Endometrial microvascular endothelial cells (primary cell): ENCODE results near the gene MAB21L4. TPM values are rescaled to one million over a fixed set of nuclear protein-coding genes. Genes with fewer than 3 reads are reported as not detected.

Experiments
- in situ Hi-C: cut with HindIII; loops from 2 replicates; pipeline ENCODE4 v1.10.0; 2017; ENCODE audit warnings: low sequenced_read_pairs, low pct_unique_long_range_greater_than_20kb; ENCODE audit errors: inconsistent ontology term
- total RNA-seq: library from RNA; depleted of rRNA; stranded (reverse); fragments of >200 nt; gene quantifications from one replicate; pipeline ENCODE4 v1.2.3, GENCODE V29; 2015; ENCODE audit errors: inconsistent ontology term

Gene MAB21L4
- total RNA-seq, 1 donor from 2014 or later: not detected

GRCh38 chr2:240899468-240899865 is 3.5 kb upstream of the MAB21L4 start:
- in situ Hi-C loops: no loop called here

DNA sequence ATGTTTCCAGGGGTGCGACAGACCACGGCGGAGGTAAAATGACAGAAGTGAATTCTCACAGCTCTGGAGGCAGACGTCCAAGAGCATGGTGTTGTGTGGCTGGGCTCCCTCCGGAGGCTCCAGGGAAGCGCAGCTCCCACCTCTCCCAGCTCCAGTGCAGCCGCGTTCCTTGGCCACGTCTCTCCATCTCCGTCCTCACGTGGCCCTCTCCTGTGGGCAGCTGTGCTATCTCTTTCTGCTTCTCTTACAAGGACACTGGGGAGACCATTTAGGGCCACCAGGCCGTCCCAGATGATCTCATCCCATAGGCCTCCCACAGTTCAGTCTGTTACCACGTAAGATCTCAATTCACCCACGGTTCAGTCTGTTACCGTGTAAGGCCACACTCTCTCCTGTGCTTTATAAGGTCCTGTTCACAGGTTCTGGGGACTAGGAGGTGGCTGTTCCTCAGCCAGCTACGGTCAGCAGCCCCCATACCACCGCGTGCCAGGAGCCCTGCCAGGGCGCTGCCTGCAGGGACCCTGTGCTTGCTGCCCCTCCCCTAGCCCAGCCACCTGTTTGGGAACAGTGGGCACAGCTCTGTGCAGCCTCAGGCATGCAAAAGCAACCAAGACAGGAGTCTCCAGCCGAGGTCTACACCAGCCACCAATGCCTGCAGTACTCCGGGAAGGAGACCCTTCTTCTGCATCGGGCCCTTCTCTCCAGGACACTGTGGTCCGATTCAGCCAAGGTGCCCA is 2.9 kb upstream of the MAB21L4 start:
- in situ Hi-C loops: no loop called here

DNA sequence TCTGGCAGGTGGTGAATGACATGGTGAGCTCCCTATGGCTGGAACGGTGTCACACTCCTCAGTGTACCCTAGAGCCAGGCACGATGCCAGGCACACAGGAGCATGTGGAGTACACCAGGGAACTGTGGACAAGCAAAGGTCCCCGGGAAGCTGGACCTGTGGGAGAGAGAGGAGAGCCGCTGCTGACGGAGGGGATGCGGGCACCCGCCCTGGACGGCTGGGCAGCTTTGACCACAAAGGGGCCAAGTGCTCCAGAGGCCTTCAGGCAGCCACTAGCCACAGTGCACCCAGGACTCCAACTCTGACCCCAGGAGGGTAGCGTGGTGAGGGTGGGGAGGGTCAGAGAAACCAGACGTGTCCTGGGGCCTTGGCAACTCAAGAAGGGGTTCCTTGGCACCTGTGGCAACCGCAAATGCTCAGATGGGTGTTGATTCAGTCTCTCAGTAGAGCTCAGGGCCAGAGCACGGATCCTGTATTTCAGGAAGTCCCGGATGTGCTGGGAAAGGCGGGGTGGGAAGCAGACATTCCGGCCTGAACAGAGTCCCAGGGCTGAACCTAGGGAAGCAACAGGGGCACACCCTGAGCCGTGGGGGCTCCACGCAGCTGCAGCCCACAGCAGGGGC is 2.3 kb upstream of the MAB21L4 start:
- in situ Hi-C loops: no loop called here

DNA sequence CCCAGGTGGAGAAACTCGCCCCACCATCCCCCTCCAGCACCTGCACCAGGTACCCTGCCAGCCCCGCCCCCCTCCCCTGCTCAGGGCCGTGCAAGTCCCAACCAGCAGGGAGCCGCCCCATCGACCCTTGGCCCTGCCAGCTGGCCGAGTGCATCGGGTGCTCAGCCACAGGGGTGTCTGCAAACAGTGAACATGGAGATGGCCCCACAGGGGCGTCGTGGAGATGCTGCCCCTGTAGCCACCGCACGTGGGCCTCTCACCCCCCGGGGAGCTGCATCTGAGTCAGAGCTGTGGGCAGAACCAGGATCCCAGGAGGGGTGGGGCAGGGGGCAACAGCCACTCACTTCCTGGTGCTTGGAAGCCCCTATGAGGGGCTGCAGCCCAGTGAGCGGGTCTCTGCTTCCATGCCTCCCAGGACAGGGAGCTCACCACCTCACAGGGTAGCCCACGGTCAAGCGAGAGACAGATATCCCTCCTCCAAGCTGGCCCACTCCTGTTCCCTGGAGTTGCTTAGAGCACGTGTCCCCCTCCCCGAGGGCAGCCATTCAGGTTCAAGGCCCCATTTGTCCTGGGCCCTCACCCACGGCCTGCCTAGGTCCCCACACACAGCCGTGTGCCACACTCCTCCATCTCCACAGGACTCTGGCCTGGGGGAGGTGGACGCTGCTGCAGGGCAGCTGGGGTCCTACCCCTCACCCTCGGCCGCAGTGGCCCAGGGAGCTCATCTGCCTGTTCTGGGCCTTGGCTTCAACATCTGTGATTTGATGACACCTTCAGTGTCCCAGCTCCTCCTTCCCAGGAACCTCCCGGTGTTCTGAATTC is 1.1 kb upstream of the MAB21L4 start:
- in situ Hi-C loops: no loop called here

- in situ Hi-C loops: no loop called here
These were observed 438 bp upstream of the MAB21L4 start for GRCh38 chr2:240896394-240896793.

- in situ Hi-C loops: no loop called here
These were observed 959 bp downstream of the MAB21L4 start for GRCh38 chr2:240894836-240895558.

DNA sequence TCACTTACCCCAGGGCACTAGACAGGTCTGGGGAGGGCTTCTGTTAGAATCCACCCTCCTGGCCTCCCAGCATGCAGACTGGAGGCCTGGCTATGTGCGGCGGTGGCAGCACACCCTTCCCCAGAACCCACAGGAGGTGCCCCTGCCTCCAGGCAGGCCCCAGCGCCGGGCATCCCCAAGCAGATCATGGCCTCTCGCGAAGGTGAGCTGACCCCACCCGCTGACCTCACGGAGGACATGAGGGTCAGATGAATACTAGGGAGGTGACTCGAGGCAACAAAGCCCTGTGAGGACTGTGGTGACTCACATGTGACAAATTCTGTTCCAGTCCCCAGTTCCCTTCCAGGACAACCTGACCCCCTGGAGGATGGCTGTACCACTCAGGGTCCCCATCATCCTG is 1.9 kb downstream of the MAB21L4 start:
- in situ Hi-C loops: no loop called here

- in situ Hi-C loops: no loop called here
These were observed 2.6 kb downstream of the MAB21L4 start for GRCh38 chr2:240893363-240893844.

GRCh38 chr2:240892925-240893324 is 3.0 kb downstream of the MAB21L4 start:
- in situ Hi-C loops: no loop called here

- in situ Hi-C loops: no loop called here
These were observed 3.6 kb downstream of the MAB21L4 start for GRCh38 chr2:240892356-240892755.

- in situ Hi-C loops: no loop called here
These were observed 4.2 kb downstream of the MAB21L4 start for GRCh38 chr2:240891492-240892340.

DNA sequence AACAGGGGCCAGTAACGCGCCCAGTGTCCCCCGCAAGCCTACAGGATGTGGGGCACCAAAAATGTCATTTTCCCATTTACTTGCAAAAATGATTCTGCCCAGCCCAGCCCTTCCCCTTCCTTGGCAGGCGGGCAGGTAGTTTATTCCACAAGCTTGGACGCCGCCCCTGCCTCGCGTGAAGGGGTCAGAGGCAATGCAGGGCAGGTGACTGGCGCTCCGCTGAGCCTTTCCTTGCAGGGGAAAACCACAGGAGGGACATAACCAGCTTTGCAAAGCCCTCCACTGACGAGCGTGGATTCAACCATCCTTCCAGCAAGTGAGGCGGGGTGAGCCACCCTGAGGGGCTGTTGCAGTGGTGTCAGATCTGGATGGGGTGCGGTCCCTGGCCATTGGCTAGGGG is 5.3 kb downstream of the MAB21L4 start:
- in situ Hi-C loops: no loop called here

DNA sequence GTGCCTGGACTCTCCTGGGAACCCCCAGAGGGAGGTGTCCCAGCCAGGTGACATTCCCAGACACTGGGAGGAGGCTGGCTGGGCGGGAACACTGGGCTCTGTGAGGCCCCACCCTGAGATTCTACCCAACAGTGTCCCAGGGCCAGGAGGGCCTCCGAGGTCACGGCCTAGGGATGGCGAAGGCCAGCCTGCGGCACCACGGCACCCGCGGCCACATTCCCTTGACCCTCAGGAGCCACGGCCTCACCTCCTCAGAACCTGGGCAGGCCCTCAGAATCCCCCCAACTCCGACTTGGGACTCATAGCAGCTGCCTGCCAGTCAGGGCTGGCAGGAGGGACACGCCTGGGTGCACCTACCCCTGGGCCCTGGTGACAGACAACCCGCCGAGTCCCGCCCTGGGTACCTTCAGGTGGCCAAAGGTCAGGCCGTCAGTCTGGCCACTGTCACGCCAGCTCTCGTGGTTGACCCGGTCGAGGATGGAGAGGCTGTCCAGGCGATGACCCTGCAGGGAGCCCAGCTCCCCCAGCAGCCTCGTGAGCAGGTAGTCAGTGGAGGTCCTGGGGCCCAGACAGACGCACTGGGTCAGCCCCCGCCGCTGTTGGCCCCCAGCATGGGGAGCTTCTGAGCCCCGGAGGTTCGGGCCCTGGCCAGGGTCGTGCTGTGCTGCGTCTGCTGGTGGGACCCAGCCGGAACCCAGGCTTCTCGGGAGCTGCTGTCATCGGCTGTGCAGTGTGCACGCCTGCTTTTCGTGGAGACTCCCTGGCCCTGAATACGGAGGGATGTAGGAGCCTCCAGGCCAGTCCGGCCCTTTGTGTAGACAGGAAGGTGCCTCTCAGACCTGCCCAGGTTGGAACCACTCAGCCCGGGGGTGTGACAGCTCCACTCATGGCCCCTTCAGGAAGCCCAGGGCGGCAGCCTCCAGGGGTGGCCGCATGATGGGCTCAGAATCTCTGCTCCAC is 6.1 kb downstream of the MAB21L4 start:
- in situ Hi-C loops: no loop called here

- in situ Hi-C loops: no loop called here
These were observed 6.9 kb downstream of the MAB21L4 start for GRCh38 chr2:240888890-240889573.

- in situ Hi-C loops: no loop called here
These were observed 7.6 kb downstream of the MAB21L4 start for GRCh38 chr2:240888130-240888889.

GRCh38 chr2:240887631-240888030 is 8.3 kb downstream of the MAB21L4 start:
- in situ Hi-C loops: no loop called here
